H1 (cell line): ENCODE results near the gene PDE9A. TPM values are rescaled to one million over a fixed set of nuclear protein-coding genes. Genes with fewer than 3 reads are reported as not detected.

Experiments used
- CTCF ChIA-PET: fragments of 300-600 bp; sonication (Branson Sonifier 250); formaldehyde crosslinking; loops from one replicate; lab custom pipeline; 2021; ENCODE audit not compliant: partially characterized antibody; lab: Charles Lee
- POLR2A ChIA-PET: fragments of 300-600 bp; sonication (Branson Sonifier 250); formaldehyde crosslinking; loops from one replicate; lab custom pipeline; 2021; ENCODE audit warnings: inconsistent platforms; ENCODE audit not compliant: partially characterized antibody; lab: Charles Lee
- DNase-seq, 2 experiments: peaks; one replicate each; pipeline versions ENCODE4 v3.0.0 to v3.0.0-alpha.2; 2010 to 2022; ENCODE audit warnings: low spot score in 2 of 2, low read depth in 1 of 2, mixed read lengths in 1 of 2
- FAIRE-seq: peaks from 2 replicates; lab custom pipeline; 2011; peaks lifted over from hg19 to GRCh38; lab: Jason Lieb, UNC
- H2AFZ ChIP-seq: 2 replicates; pipeline ENCODE4 v1.8.1; 2012; ENCODE audit warnings: low read length, inconsistent platforms
- H2AK5ac ChIP-seq: 2 replicates; pipeline ENCODE4 v1.6.1; 2013; ENCODE audit warnings: low read depth, low read length
- H2BK120ac ChIP-seq: replicated peaks from 2 replicates; pipeline ENCODE3; 2013; ENCODE audit warnings: low read depth, low read length, inconsistent platforms
- H2BK12ac ChIP-seq: 2 replicates; pipeline ENCODE4 v1.6.1; 2013; ENCODE audit warnings: low read depth, low read length
- H2BK15ac ChIP-seq: 2 replicates; pipeline ENCODE4 v1.6.1; 2013; ENCODE audit warnings: low read length
- H2BK20ac ChIP-seq: 2 replicates; pipeline ENCODE4 v1.6.1; 2013; ENCODE audit warnings: low read length
- H2BK5ac ChIP-seq: 2 replicates; pipeline ENCODE4 v1.6.1; 2013; ENCODE audit warnings: low read depth, low read length
- H3K14ac ChIP-seq: 2 replicates; pipeline ENCODE4 v1.6.1; 2013; ENCODE audit warnings: inconsistent platforms; ENCODE audit not compliant: insufficient read length
- H3K18ac ChIP-seq: 2 replicates; pipeline ENCODE4 v1.6.1; 2013; ENCODE audit warnings: low read length; ENCODE audit errors: extremely low read depth
- H3K23ac ChIP-seq: 2 replicates; pipeline ENCODE4 v1.6.1; 2013; ENCODE audit warnings: inconsistent platforms; ENCODE audit not compliant: insufficient read length
- H3K23me2 ChIP-seq: 2 replicates; pipeline ENCODE4 v1.6.1; 2013; ENCODE audit warnings: low read depth, low read length
- H3K27ac ChIP-seq: 2 replicates; pipeline ENCODE4 v1.6.1; 2011; ENCODE audit warnings: low read depth, low read length, inconsistent platforms
- H3K27me3 ChIP-seq, 4 experiments: replicated peaks in 1 of 4; 1 replicate in 1 of 4; 2 replicates in 3 of 4; pipeline versions ENCODE4 v1.6.1 to v1.8.1; 2011 to 2013; ENCODE audit warnings: low read length in 3 of 4, mild to moderate bottlenecking in 3 of 4, inconsistent platforms in 2 of 4, mixed read lengths in 2 of 4, moderate library complexity in 1 of 4; ENCODE audit not compliant: control insufficient read depth in 3 of 4, insufficient read depth in 3 of 4; ENCODE audit errors: extremely low read depth in 1 of 4
- H3K36me3 ChIP-seq, 4 experiments: 2 replicates each; pipeline versions ENCODE4 v1.6.1 to v1.8.1; 2011 to 2013; ENCODE audit warnings: mild to moderate bottlenecking in 4 of 4, low read length in 3 of 4, moderate library complexity in 2 of 4, control low read depth in 1 of 4, inconsistent platforms in 1 of 4; ENCODE audit not compliant: insufficient read depth in 4 of 4, control insufficient read depth in 2 of 4
- H3K4ac ChIP-seq: replicated peaks from 2 replicates; pipeline ENCODE3; 2013; ENCODE audit warnings: low read length, low read depth, mixed read lengths, inconsistent platforms; ENCODE audit not compliant: insufficient read length
- H3K4me1 ChIP-seq, 4 experiments: replicated peaks in 1 of 4; 1 replicate in 1 of 4; 2 replicates in 3 of 4; pipeline versions ENCODE4 v1.6.1 to v1.8.1; 2011 to 2013; ENCODE audit warnings: low read length in 3 of 4, inconsistent platforms in 2 of 4, mixed read lengths in 1 of 4; ENCODE audit not compliant: insufficient read depth in 4 of 4, control insufficient read depth in 3 of 4
- H3K4me2 ChIP-seq, 2 experiments: 2 replicates each; pipeline versions ENCODE4 v1.6.1 to v1.8.1; 2011 to 2013; ENCODE audit warnings: low read depth in 2 of 2, low read length in 2 of 2, control low read depth in 1 of 2, inconsistent platforms in 1 of 2, mild to moderate bottlenecking in 1 of 2; ENCODE audit not compliant: insufficient read depth in 1 of 2
- H3K4me3 ChIP-seq, 4 experiments: fragments of 200-600, 300-600 bp in 1 of 4; sonication (generic), shearing (Covaris generic), sonication (Bioruptor Twin) in 1 of 4; 2 replicates each; pipeline versions ENCODE4 v1.5.1 to v1.8.1; 2011 to 2016; ENCODE audit warnings: low read length in 4 of 4, low read depth in 3 of 4, control low read depth in 2 of 4, inconsistent platforms in 2 of 4, mild to moderate bottlenecking in 2 of 4, mixed read lengths in 1 of 4, moderate library complexity in 1 of 4; ENCODE audit not compliant: insufficient read depth in 2 of 4; ENCODE audit errors: extremely low read depth in 1 of 4
- H3K56ac ChIP-seq: replicated peaks from 2 replicates; pipeline ENCODE3; 2013; ENCODE audit warnings: low read depth, mild to moderate bottlenecking, mixed read lengths, low read length, inconsistent platforms; ENCODE audit not compliant: insufficient read length
- H3K79me1 ChIP-seq: 2 replicates; pipeline ENCODE4 v1.6.1; 2013; ENCODE audit warnings: low read depth, low read length, control low read depth
- H3K79me2 ChIP-seq, 2 experiments: 2 replicates each; pipeline versions ENCODE4 v1.6.1 to v1.8.1; 2012 to 2013; ENCODE audit warnings: low read length in 2 of 2, mild to moderate bottlenecking in 2 of 2, inconsistent platforms in 1 of 2; ENCODE audit not compliant: insufficient read depth in 2 of 2, control insufficient read depth in 1 of 2
- H3K9ac ChIP-seq, 4 experiments: replicated peaks in 1 of 4; 1 replicate in 1 of 4; 2 replicates in 3 of 4; pipeline versions ENCODE4 v1.6.1 to v1.8.1; 2011 to 2013; ENCODE audit warnings: low read depth in 3 of 4, low read length in 3 of 4, control low read depth in 2 of 4, mild to moderate bottlenecking in 2 of 4, moderate library complexity in 2 of 4, inconsistent platforms in 1 of 4; ENCODE audit errors: extremely low read depth in 1 of 4
- H3K9me3 ChIP-seq, 2 experiments: 2 replicates each; pipeline versions ENCODE4 v1.6.1 to v1.8.1; 2012 to 2013; ENCODE audit warnings: mild to moderate bottlenecking in 2 of 2, moderate library complexity in 2 of 2, control low read depth in 1 of 2, inconsistent platforms in 1 of 2, low read depth in 1 of 2, low read length in 1 of 2, mixed read lengths in 1 of 2; ENCODE audit not compliant: insufficient read depth in 2 of 2
- H4K20me1 ChIP-seq, 2 experiments: replicated peaks in 1 of 2; 2 replicates each; pipeline versions ENCODE3 to v1.8.1; 2011 to 2013; ENCODE audit warnings: inconsistent platforms in 2 of 2, low read length in 2 of 2, mild to moderate bottlenecking in 1 of 2; ENCODE audit not compliant: insufficient read depth in 2 of 2, control insufficient read depth in 1 of 2
- H4K5ac ChIP-seq: 2 replicates; pipeline ENCODE4 v1.6.1; 2013; ENCODE audit warnings: low read length, low read depth, mixed read lengths, inconsistent platforms; ENCODE audit not compliant: insufficient read length
- H4K8ac ChIP-seq: 2 replicates; pipeline ENCODE4 v1.8.0; 2013; ENCODE audit warnings: mild to moderate bottlenecking, moderate library complexity, low read length, inconsistent platforms; ENCODE audit not compliant: insufficient read depth; ENCODE audit errors: extremely low read depth
- H4K91ac ChIP-seq: replicated peaks from 2 replicates; pipeline ENCODE3; 2013; ENCODE audit warnings: low read length, mixed read lengths, inconsistent platforms; ENCODE audit not compliant: insufficient read length
- ASH2L ChIP-seq: fragments of 200-600, 300-600 bp; sonication (generic); IDR thresholded peaks from one replicate; pipeline ENCODE4 v1.7.1; 2017; ENCODE audit warnings: low read length
- CBX8 ChIP-seq: fragments of 300-800, 300-1000 bp; sonication (generic); IDR thresholded peaks from 2 replicates; pipeline ENCODE4 v1.7.1; 2016; ENCODE audit warnings: low read depth, low read length, borderline replicate concordance
- CTBP2 ChIP-seq: IDR thresholded peaks from 2 replicates; pipeline ENCODE4 v1.7.0; 2011; ENCODE audit warnings: borderline replicate concordance, mild to moderate bottlenecking, moderate library complexity, mixed read lengths, low read length; ENCODE audit not compliant: insufficient read depth, insufficient read length
- EP300 ChIP-seq, 2 experiments: IDR thresholded peaks; 1 replicate in 1 of 2; 2 replicates in 1 of 2; pipeline ENCODE4 v1.6.1; 2011 to 2012; ENCODE audit warnings: low read depth in 2 of 2, low read length in 2 of 2, mild to moderate bottlenecking in 2 of 2, borderline replicate concordance in 1 of 2, inconsistent platforms in 1 of 2, moderate library complexity in 1 of 2
- HDAC2 ChIP-seq, 2 experiments: fragments of 300-600 bp in 1 of 2; sonication (generic) in 1 of 2; IDR thresholded peaks; 2 replicates each; pipeline ENCODE4 v1.6.1; 2011 to 2012; ENCODE audit warnings: low read depth in 2 of 2, low read length in 2 of 2, mild to moderate bottlenecking in 2 of 2, moderate library complexity in 2 of 2, borderline replicate concordance in 1 of 2, inconsistent platforms in 1 of 2
- NRF1 ChIP-seq: IDR thresholded peaks from 2 replicates; pipeline ENCODE4 v1.6.1; 2011; ENCODE audit warnings: mild to moderate bottlenecking, low read depth, low read length, improper control_type of control experiment
- RXRA ChIP-seq: IDR thresholded peaks from 2 replicates; pipeline ENCODE4 v1.6.1; 2011; ENCODE audit warnings: low read depth, mild to moderate bottlenecking, low read length, moderate library complexity; ENCODE audit not compliant: insufficient read depth
- SIN3A ChIP-seq, 2 experiments: IDR thresholded peaks in 1 of 2; conservative IDR thresholded peaks in 1 of 2; 2 replicates each; pipeline ENCODE4 v1.6.1; 2011 to 2012; ENCODE audit warnings: low read length in 2 of 2, improper control_type of control experiment in 1 of 2, low read depth in 1 of 2, mild to moderate bottlenecking in 1 of 2
- SP2 ChIP-seq: IDR thresholded peaks from 2 replicates; pipeline ENCODE4 v1.6.1; 2012; ENCODE audit warnings: mild to moderate bottlenecking, low read length, inconsistent platforms
- SUZ12 ChIP-seq: fragments of 200-600 bp; sonication (generic); IDR thresholded peaks from 2 replicates; pipeline ENCODE4 v1.6.1; 2012; ENCODE audit warnings: mild to moderate bottlenecking, inconsistent platforms, low read length, moderate library complexity, mixed read lengths
- TAF1 ChIP-seq: IDR thresholded peaks from 2 replicates; pipeline ENCODE4 v1.6.1; 2011; ENCODE audit warnings: mild to moderate bottlenecking, low read depth, low read length
- WGBS, 2 experiments: shearing (Covaris generic) in 1 of 2; methylation state at CpG; one replicate each; pipeline versions ENCODE4 v1.1.6 to v1.1.7; 2013 to 2015; ENCODE audit warnings: low lambda C conversion rate in 2 of 2, mixed read lengths in 2 of 2, inconsistent platforms in 1 of 2, low coverage in 1 of 2, missing lambda C conversion rate in 1 of 2; ENCODE audit not compliant: insufficient replicate concordance in 2 of 2, insufficient coverage in 1 of 2, insufficient read length in 1 of 2; ENCODE audit errors: extremely low coverage in 1 of 2, missing lambda C conversion rate in 1 of 2; 5-methylcytosine and 5-hydroxymethylcytosine counted together
- polyA plus RNA-seq, 7 experiments: library from polyadenylated mRNA; depleted of rRNA in 3 of 7; stranded (reverse) in 5 of 7; unstranded in 2 of 7; fragments of >200 nt in 5 of 7; fragments of 200-250 nt in 2 of 7; gene quantifications; 1 replicate in 5 of 7; 2 replicates in 1 of 7; 4 replicates in 1 of 7; pipeline versions ENCODE4 v1.2.1 to v1.2.3, GENCODE V29; 2011 to 2013; ENCODE audit warnings: missing spikeins in 2 of 7, mixed read lengths in 2 of 7
- total RNA-seq: library from RNA; stranded (reverse); fragmentation: NEBNext Ultra II Directional; extraction: Animal tissue kit (Norgen Biotek cat#: 25700); gene quantifications from 2 replicates; pipeline ENCODE4 v1.2.1, GENCODE V29; 2021

Gene PDE9A
- total and polyA plus RNA-seq, 2 of the 8 experiments (the other 6 are each of a cell fraction or from before 2014, with no cell fraction given) = 39.2 to 45.9 TPM

DNA sequence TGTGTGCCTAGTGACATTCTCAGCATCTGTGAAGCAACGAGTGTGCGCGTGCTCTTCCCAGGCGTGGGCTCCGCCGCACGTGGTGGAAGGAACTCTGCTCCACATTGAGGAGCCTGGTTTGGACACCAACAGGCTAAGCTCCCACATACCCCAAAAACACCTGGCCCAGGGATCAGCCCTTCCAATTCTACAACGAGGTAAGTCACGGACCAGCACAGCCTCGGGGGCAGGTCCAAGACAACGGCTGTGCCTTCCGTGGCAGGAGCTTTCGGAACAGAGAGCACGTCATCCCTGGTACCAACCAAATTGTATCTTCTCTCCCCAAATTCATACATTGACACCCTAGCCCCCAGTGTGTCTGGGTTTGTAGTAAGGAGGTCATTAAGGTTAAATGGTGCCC, 27.2 kb upstream of the PDE9A start:
- H4K8ac ChIP-seq = no peak overlapping the region; the same call in 1 of the 2 replicates
- H3K18ac ChIP-seq = no peak overlapping the region
- H2BK5ac ChIP-seq = no peak overlapping the region
- no peak for TF ChIP-seq NRF1
- TF ChIP-seq EP300 (IDR thresholded peaks at IDR 0.05; ENCODE audit: borderline replicate concordance in 1 of 2, low read depth in 2 of 2, low read length in 2 of 2) = no peak
- no peak for TF ChIP-seq SP2
- no peak for TF ChIP-seq ASH2L
- no peak for TF ChIP-seq TAF1
- no peak for TF ChIP-seq RXRA
- no peak for TF ChIP-seq CTBP2
- no peak for TF ChIP-seq SIN3A (conservative IDR thresholded peaks at IDR 0.05 in 1 of 2, IDR thresholded peaks at IDR 0.05 in 1 of 2; ENCODE audit: low read depth in 1 of 2, low read length in 2 of 2)
- no peak for TF ChIP-seq CBX8
- no peak for TF ChIP-seq HDAC2 (IDR thresholded peaks at IDR 0.05; ENCODE audit: borderline replicate concordance in 1 of 2, low read depth in 2 of 2, low read length in 2 of 2)
- TF ChIP-seq SUZ12 = no peak
- H3K4ac ChIP-seq = no peak overlapping the region
- H2AFZ ChIP-seq = no peak overlapping the region
- H3K56ac ChIP-seq = no peak overlapping the region
- FAIRE-seq = no peak
- no peaks in the 10 kb centered on the region for H4K20me1 ChIP-seq
- H2BK15ac ChIP-seq = no peak overlapping the region
- H3K79me1 ChIP-seq = 0 out of 2 replicates have a peak, but pooled peaks cover 2% of the 10 kb centered on the region
- H3K27me3 ChIP-seq = peaks cover 0 to 7% (median 3%) of the 10 kb centered on the region in 4 experiments; a peak in 3 of 7 replicates
- no peaks in the 10 kb centered on the region for H3K9me3 ChIP-seq
- H3K14ac ChIP-seq = no peak overlapping the region
- no peak overlapping the region for H2BK12ac ChIP-seq
- H3K27ac ChIP-seq = no peak overlapping the region
- H4K91ac ChIP-seq = no peak overlapping the region
- ChIA-PET CTCF (interaction anchor here (1.6 to 2.1 kb wide), 2 partner anchors 8 to 34 kb away, joined by 5 to 7 read pairs; no protein-coding TSS in a partner anchor), POLR2A (interaction anchor here (0.9 to 1.2 kb wide), 4 partner anchors 11 to 155 kb away, joined by 3 to 5 read pairs (median 4); no protein-coding TSS in a partner anchor)
- H3K4me2 ChIP-seq = no peak overlapping the region
- H3K79me2 ChIP-seq = no peaks in the 10 kb centered on the region
- H3K36me3 ChIP-seq = no peaks in the 10 kb centered on the region
- DNase-seq = no peak
- no peak overlapping the region for H4K5ac ChIP-seq
- no peak overlapping the region for H2AK5ac ChIP-seq
- no peak overlapping the region for H2BK120ac ChIP-seq
- WGBS, 2 experiments = 93% methylated on average over 14 of the region's 14 CpGs; no CpG with 5 or more reads in 1 of the 2 experiments
- no peak overlapping the region for H3K4me3 ChIP-seq
- no peak overlapping the region for H3K23ac ChIP-seq
- H3K4me1 ChIP-seq = peaks cover 0 to 8% (median 3%) of the 10 kb centered on the region in 4 experiments; a peak in 4 of 7 replicates
- H2BK20ac ChIP-seq = no peak overlapping the region
- peaks cover 4% of the 10 kb centered on the region; the same call in 1 of the 2 replicates for H3K23me2 ChIP-seq
- H3K9ac ChIP-seq = no peak overlapping the region
